GM13976 (cell line): ENCODE measurements around the gene TAS2R39.

Source experiments
- DNase-seq: peaks from one replicate; pipeline ENCODE4 v3.0.0; 2012; ENCODE audit warnings: low spot score
- in situ Hi-C: fragments of 300-500 bp; cut with MboI; formaldehyde crosslinking; loops from one replicate; pipeline ENCODE4 v1.12.0; 2022; ENCODE audit warnings: low sequenced_read_pairs, mixed read lengths, inconsistent platforms; ENCODE audit not compliant: unreplicated experiment
- TF ChIP-seq, protein P1 (sequence below): IDR thresholded peaks from 2 replicates; pipeline ENCODE4 v1.5.1; 2012; ENCODE audit warnings: borderline replicate concordance, mild to moderate bottlenecking; ENCODE audit not compliant: insufficient read depth; ENCODE audit errors: extremely low read depth, missing control alignments, control extremely low read depth

TAS2R39 gene

DNA sequence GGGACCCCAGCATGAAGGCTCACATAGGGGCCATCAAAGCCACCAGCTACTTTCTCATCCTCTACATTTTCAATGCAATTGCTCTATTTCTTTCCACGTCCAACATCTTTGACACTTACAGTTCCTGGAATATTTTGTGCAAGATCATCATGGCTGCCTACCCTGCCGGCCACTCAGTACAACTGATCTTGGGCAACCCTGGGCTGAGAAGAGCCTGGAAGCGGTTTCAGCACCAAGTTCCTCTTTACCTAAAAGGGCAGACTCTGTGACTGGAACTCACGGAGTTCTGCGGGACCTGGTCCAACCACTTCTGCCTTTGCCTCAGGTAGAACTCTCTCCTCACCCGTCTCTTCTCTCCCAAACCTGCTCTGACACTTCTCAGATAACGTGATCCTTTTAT is 39.6 kb downstream of the TAS2R39 start:
- no peak for DNase-seq
- in situ Hi-C loops = loop anchor here (25.0 kb wide), 1 partner anchor 585 kb away; no protein-coding TSS in a partner anchor

DNA sequence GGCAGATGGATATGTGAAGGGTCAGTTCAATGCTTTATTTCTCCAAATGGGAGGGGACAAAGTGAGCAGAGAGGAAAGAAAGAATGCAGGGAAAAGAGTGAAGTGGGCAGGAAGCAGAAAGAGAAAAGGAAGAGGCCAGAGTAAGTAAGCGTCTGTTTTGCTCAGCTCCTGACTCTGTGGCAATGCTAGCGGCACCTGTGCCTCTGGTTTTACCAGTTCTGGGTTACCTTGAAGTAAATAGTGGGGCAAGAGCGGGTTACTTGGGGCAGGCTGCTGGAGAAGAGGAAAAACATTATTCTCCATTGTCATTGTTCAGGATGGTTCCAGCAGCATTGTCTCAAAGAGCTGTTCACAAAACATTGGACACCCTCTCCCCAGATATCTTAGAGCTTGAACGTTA is 40.6 kb downstream of the TAS2R39 start:
- in situ Hi-C loops = loop anchor here (25.0 kb wide), 1 partner anchor 586 kb away; no protein-coding TSS in a partner anchor
- no peak for DNase-seq
- TF ChIP-seq, protein P1, sequence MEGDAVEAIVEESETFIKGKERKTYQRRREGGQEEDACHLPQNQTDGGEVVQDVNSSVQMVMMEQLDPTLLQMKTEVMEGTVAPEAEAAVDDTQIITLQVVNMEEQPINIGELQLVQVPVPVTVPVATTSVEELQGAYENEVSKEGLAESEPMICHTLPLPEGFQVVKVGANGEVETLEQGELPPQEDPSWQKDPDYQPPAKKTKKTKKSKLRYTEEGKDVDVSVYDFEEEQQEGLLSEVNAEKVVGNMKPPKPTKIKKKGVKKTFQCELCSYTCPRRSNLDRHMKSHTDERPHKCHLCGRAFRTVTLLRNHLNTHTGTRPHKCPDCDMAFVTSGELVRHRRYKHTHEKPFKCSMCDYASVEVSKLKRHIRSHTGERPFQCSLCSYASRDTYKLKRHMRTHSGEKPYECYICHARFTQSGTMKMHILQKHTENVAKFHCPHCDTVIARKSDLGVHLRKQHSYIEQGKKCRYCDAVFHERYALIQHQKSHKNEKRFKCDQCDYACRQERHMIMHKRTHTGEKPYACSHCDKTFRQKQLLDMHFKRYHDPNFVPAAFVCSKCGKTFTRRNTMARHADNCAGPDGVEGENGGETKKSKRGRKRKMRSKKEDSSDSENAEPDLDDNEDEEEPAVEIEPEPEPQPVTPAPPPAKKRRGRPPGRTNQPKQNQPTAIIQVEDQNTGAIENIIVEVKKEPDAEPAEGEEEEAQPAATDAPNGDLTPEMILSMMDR = no peak

More for the DNA sequence above, 39.6 kb downstream of the TAS2R39 start:
- TF ChIP-seq, protein P1 = no peak

DNA sequence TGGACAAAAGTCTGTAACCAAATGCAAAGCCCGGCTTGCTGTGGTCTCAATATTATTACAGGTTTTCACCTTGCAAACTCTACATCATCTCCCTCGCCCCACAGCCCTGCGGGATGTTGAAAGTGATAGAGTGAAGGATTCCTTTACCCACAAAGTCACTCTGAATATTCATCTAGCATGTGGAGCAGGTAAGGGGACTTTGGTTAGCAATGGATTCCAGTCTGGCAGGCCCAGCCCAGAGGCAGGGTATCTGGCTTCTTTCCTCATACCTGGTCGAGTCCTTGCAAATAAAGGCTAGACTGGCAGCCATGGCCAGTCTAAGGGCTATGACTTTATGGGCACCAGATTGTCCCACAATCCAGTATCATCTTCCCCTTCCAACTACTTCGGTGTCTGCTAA is 41.8 kb downstream of the TAS2R39 start:
- TF ChIP-seq, protein P1 = no peak
- DNase-seq = no peak
- in situ Hi-C loops = loop anchor here (25.0 kb wide), 1 partner anchor 187 kb away; the partner anchor contains the start of gene EPHA1

DNA sequence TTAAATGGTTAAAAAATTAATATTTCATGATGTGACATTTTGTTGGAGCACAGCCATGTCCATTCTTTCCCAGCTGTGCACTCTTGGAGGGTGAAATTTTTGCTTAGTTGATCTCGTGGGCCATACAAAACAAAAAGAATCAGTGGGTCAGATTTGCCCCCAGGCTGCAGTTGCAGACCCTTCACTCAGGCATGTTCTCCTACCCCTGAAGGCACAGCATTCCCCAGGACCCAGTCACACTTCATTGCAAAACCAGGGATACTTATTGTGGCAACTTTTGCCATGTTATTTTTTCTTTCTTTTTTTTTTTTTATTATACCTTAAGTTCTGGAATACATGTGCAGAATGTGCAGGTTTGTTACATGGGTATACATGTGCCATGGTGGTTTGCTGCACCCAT is 44.6 kb downstream of the TAS2R39 start:
- in situ Hi-C loops = loop anchor here (25.0 kb wide), 1 partner anchor 184 kb away; the partner anchor contains the start of gene EPHA1
- DNase-seq = no peak
- TF ChIP-seq, protein P1 = no peak

DNA sequence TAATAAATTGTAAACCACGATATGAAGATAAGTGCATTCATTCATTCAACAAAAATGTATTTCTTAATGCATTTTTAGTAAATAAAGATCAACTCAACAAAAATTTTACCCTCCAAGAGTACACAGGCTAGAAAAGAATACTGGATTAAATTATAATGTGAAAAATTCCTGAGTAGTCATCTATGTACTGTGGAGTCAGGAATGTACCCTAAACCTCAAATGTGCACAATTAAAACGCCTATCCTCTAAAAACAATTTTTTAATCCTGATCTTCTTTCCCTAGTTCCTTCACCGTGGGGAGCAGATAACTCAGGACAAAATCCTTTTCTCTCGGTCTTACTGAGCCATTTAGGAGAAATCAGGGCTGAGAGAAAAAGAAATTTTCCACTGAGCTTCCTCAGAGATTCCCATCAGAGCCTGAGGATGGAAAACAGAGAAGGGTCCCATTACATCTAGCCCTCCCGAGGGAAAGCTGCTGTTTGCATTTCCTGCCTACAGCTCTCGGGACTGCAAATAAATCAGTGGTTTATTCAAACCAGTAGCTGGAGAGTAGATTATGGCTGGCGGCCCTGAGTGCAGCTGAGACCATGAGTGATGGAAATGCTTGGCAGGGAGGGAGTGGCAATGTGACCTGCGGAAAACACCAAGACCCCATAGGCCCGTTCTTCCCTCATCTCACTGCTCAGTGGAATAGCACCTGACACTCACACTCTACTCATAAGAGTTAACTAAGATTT is 46.0 kb downstream of the TAS2R39 start:
- in situ Hi-C loops = loop anchor here (25.0 kb wide), 1 partner anchor 183 kb away; the partner anchor contains the start of gene EPHA1
- TF ChIP-seq, protein P1 = no peak
- no peak for DNase-seq

DNA sequence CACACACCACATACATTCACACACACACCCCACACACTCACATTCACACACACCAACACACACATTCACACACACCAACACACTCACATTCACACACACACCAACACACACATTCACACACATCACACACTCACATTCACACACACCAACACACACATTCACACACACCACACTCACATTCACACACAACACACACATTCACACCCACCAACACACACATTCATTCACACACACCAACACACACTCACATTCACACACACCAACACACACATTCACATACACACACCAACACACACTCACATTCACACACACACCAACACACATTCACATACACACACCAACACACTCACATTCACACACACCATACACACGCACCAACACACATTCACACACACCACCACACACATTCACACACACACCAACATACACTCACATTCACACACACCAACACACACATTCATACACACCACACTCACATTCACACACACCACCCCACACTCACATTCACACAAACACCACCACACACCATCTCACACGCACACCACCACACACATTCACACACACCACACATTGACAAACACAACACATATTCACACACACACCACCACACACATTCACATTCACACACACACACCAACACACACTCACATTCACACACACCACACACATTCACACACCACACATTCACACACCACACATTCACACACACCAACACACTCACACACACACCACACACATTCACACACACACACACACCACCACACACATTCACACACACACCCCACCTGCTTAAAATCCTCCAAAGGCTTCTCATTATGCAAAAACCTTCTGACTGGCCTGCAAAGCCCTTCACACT is 47.6 kb downstream of the TAS2R39 start:
- TF ChIP-seq, protein P1 = no peak
- in situ Hi-C loops = loop anchor here (25.0 kb wide), 1 partner anchor 181 kb away; the partner anchor contains the start of gene EPHA1
- DNase-seq = no peak
